ENCODE results near the gene RCL1. TPM values are rescaled to one million over a fixed set of nuclear protein-coding genes. Genes with fewer than 3 reads are reported as not detected.

Gene RCL1
- polyA plus RNA-seq, 2 of the 4 experiments (the other 2 are of a cell fraction) = 25.5 to 27.5 TPM

GRCh38 chr9:4805191-4805918 lies 12.6 kb downstream of the RCL1 start:
- TF ChIP-seq NFE2L2 (conservative IDR thresholded peaks at IDR 0.05; ENCODE audit: low read length) (no peak), JUN (IDR thresholded peaks at IDR 0.05) (no peak), POLR2AphosphoS2 (conservative IDR thresholded peaks at IDR 0.05; ENCODE audit: low read length) (no peak), SREBF2 (IDR thresholded peaks at IDR 0.05) (no peak), GATA3 (IDR thresholded peaks at IDR 0.05; ENCODE audit: borderline replicate concordance) (no peak), NR3C1 (IDR thresholded peaks at IDR 0.05) (no peak), ZC3H11A (IDR thresholded peaks at IDR 0.05) (no peak), MAX (IDR thresholded peaks at IDR 0.05) (no peak)
- TF ChIP-seq, protein P1, sequence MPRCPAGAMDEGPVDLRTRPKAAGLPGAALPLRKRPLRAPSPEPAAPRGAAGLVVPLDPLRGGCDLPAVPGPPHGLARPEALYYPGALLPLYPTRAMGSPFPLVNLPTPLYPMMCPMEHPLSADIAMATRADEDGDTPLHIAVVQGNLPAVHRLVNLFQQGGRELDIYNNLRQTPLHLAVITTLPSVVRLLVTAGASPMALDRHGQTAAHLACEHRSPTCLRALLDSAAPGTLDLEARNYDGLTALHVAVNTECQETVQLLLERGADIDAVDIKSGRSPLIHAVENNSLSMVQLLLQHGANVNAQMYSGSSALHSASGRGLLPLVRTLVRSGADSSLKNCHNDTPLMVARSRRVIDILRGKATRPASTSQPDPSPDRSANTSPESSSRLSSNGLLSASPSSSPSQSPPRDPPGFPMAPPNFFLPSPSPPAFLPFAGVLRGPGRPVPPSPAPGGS (IDR thresholded peaks at IDR 0.05) = no peak
- Histone ChIP-seq H3K4me1 (no peaks in the 10 kb centered on the region), H3K27ac (no peak overlapping the region), H3K4me2 (no peak overlapping the region), H3K9me3 (peaks cover 7% of the 10 kb centered on the region; the same call in 2 of the 3 replicates), H3K4me3 (no peak overlapping the region)
- CTCF ChIA-PET = interaction anchor here (1.0 to 3.0 kb wide), 3 partner anchors 8 to 33 kb away, joined by 3 to 11 read pairs (median 4); no protein-coding TSS in a partner anchor
- ATAC-seq (no peak), DNase-seq (ENCODE audit: low read depth in 1 of 2, low spot score in 1 of 2) (no peak), FAIRE-seq (no peak)
- 97% methylated on average over 3 of the region's 3 CpGs for whole genome bisulfite sequencing (ENCODE audit: missing lambda C conversion rate)
- POLR2A ChIA-PET = no interaction called here

GRCh38 chr9:4810565-4810964 lies 17.8 kb downstream of the RCL1 start:
- no peak for DNase-seq (ENCODE audit: low read depth in 1 of 2, low spot score in 1 of 2)
- CTCF ChIA-PET = interaction anchor here (0.8 to 0.9 kb wide), 2 partner anchors 18 to 21 kb away, joined by 3 read pairs; no protein-coding TSS in a partner anchor
- Histone ChIP-seq H3K4me2 (no peak overlapping the region), H3K4me3 (no peak overlapping the region), H3K4me1 (peaks cover 8% of the 10 kb centered on the region; the same call in 2 of the 3 replicates), H3K27ac (no peak overlapping the region), H3K9me3 (peaks cover 7% of the 10 kb centered on the region; the same call in 2 of the 3 replicates)
- FAIRE-seq = no peak
- no peak for ATAC-seq
- POLR2A ChIA-PET = no interaction called here
- no peak for TF ChIP-seq ZNF302 (CRISPR knock-in tag; IDR thresholded peaks at IDR 0.05)
- TF ChIP-seq POLR2AphosphoS2 (conservative IDR thresholded peaks at IDR 0.05; ENCODE audit: low read length) = no peak
- TF ChIP-seq HOXB5 (CRISPR knock-in tag; IDR thresholded peaks at IDR 0.05) = no peak
- no peak for TF ChIP-seq MAX (IDR thresholded peaks at IDR 0.05)
- no peak for TF ChIP-seq CTCF (IDR thresholded peaks at IDR 0.05)
- TF ChIP-seq TFCP2L1 (CRISPR knock-in tag; IDR thresholded peaks at IDR 0.05) = no peak
- no peak for TF ChIP-seq JUN (IDR thresholded peaks at IDR 0.05)
- TF ChIP-seq JUNB (IDR thresholded peaks at IDR 0.05) = no peak
- TF ChIP-seq E2F6 (IDR thresholded peaks at IDR 0.05; ENCODE audit: borderline replicate concordance, low read depth) = no peak
- TF ChIP-seq HDAC2 (IDR thresholded peaks at IDR 0.05) = no peak
- TF ChIP-seq HMGXB4 (CRISPR knock-in tag; IDR thresholded peaks at IDR 0.05; ENCODE audit: borderline replicate concordance) = no peak
- TF ChIP-seq FOSB (CRISPR knock-in tag; IDR thresholded peaks at IDR 0.05) = no peak
- no peak for TF ChIP-seq KDM1A (IDR thresholded peaks at IDR 0.05; ENCODE audit: low read depth)
- no peak for TF ChIP-seq PHF8 (IDR thresholded peaks at IDR 0.05; ENCODE audit: borderline replicate concordance, low read depth)
- TF ChIP-seq USF2 (IDR thresholded peaks at IDR 0.05) = no peak
- TF ChIP-seq CHD2 (IDR thresholded peaks at IDR 0.05; ENCODE audit: low read length, partially characterized antibody) = no peak
- WGBS (ENCODE audit: missing lambda C conversion rate) = 81% methylated on average over 1 of the region's 1 CpG
